ENCODE results near the gene RUNX3.
"Not testable (repeated sequence)": the region's sequence is repeated elsewhere in the genome, so short reads cannot be mapped to it uniquely, and the experiment has no call there.

The RUNX3 gene

GRCh38 chr1:24930260-24931145 lies at the start of gene RUNX3:
TSS of gene RUNX3 (minus strand) at chr1:24930276. CDS start at chr1:24929868, 408 bp downstream.
- Mint-ChIP-seq H3K4me1 (peaks cover 76% of the 10 kb centered on the region), H3K27me3 (no peaks in the 10 kb centered on the region), H3K4me3 (peak within 1 kb of the TSS; percentile 96 to 98), H3K9me3 (no peaks in the 10 kb centered on the region), H3K27ac (peak within 1 kb of the TSS; percentile 91 to 98)
- ATAC-seq (peak; percentile 83), DNase-seq (peak; percentile 96 to 97)

GRCh38 chr1:24979232-24979631 lies 49.2 kb upstream of the RUNX3 start:
- Mint-ChIP-seq H3K9me3 (peaks cover 29 to 34% of the 10 kb centered on the region in 2 donors), H3K4me1 (peaks cover 78% of the 10 kb centered on the region)
- ATAC-seq, DNase-seq, H3K4me3 Mint-ChIP-seq, H3K27ac Mint-ChIP-seq, H3K27me3 Mint-ChIP-seq: not testable (repeated sequence)

- no peak for DNase-seq
- peak overlapping the region; percentile 17 to 31 for H3K4me3 Mint-ChIP-seq
- peak; percentile 65 for ATAC-seq
- no peaks in the 10 kb centered on the region for H3K27me3 Mint-ChIP-seq
- H3K27ac Mint-ChIP-seq: peak overlapping the region; percentile 5 to 23
- H3K4me1 Mint-ChIP-seq: peaks cover 76% of the 10 kb centered on the region
- H3K9me3 Mint-ChIP-seq: peaks cover 32 to 36% of the 10 kb centered on the region in 2 donors
Measured at GRCh38 chr1:24978383-24979032, 48.4 kb upstream of the RUNX3 start.

- Mint-ChIP-seq H3K27me3 (no peaks in the 10 kb centered on the region), H3K4me3 (no peak overlapping the region), H3K9me3 (peaks cover 32 to 36% of the 10 kb centered on the region in 2 donors), H3K27ac (no peak overlapping the region), H3K4me1 (peaks cover 75% of the 10 kb centered on the region)
- DNase-seq (no peak), ATAC-seq (no peak)
Measured at GRCh38 chr1:24975391-24975790, 45.3 kb upstream of the RUNX3 start.

- ATAC-seq (peak; percentile 61), DNase-seq (peak in 1 of 2 donors; percentile 63)
- H3K27ac Mint-ChIP-seq: no peak overlapping the region
- H3K4me1 Mint-ChIP-seq: peaks cover 75% of the 10 kb centered on the region
- peak overlapping the region in 1 of 2 donors; percentile 87 for H3K4me3 Mint-ChIP-seq
- H3K9me3 Mint-ChIP-seq: peaks cover 32 to 36% of the 10 kb centered on the region in 2 donors
- H3K27me3 Mint-ChIP-seq: no peaks in the 10 kb centered on the region
Measured at GRCh38 chr1:24973315-24973714, 43.2 kb upstream of the RUNX3 start.

- peaks cover 32% of the 10 kb centered on the region in 2 donors for H3K9me3 Mint-ChIP-seq
- no peaks in the 10 kb centered on the region for H3K27me3 Mint-ChIP-seq
- H3K4me3 Mint-ChIP-seq: peak overlapping the region; percentile 44 to 87
- DNase-seq: no peak
- H3K27ac Mint-ChIP-seq: peak overlapping the region in 1 of 2 donors; percentile 83
- ATAC-seq: no peak
- H3K4me1 Mint-ChIP-seq: peaks cover 75% of the 10 kb centered on the region
Measured at GRCh38 chr1:24972915-24973242, 42.8 kb upstream of the RUNX3 start.

GRCh38 chr1:24972221-24972914 lies 42.3 kb upstream of the RUNX3 start:
- ATAC-seq (no peak), DNase-seq (no peak)
- Mint-ChIP-seq H3K9me3 (peaks cover 30 to 32% of the 10 kb centered on the region in 2 donors), H3K4me3 (peak overlapping the region; percentile 44 to 87), H3K4me1 (peaks cover 77% of the 10 kb centered on the region), H3K27ac (peak overlapping the region in 1 of 2 donors; percentile 83), H3K27me3 (no peaks in the 10 kb centered on the region)

GRCh38 chr1:24970926-24971875 lies 41.1 kb upstream of the RUNX3 start:
- Mint-ChIP-seq H3K27ac (peak overlapping the region; percentile 82 to 86), H3K27me3 (no peaks in the 10 kb centered on the region), H3K9me3 (peaks cover 22 to 23% of the 10 kb centered on the region in 2 donors), H3K4me1 (peaks cover 83% of the 10 kb centered on the region), H3K4me3 (peak overlapping the region; percentile 75 to 87)
- ATAC-seq: peak; percentile 13
- DNase-seq: peak in 1 of 2 donors; percentile 49

- Mint-ChIP-seq H3K9me3 (peaks cover 14 to 15% of the 10 kb centered on the region in 2 donors), H3K27ac (peak overlapping the region; percentile 13 to 82), H3K4me3 (peak overlapping the region; percentile 75 to 87), H3K4me1 (peaks cover 91% of the 10 kb centered on the region), H3K27me3 (no peaks in the 10 kb centered on the region)
- ATAC-seq (no peak), DNase-seq (no peak)
Measured at GRCh38 chr1:24970399-24970753, 40.3 kb upstream of the RUNX3 start.

GRCh38 chr1:24969596-24970398 lies 39.7 kb upstream of the RUNX3 start:
- H3K4me1 Mint-ChIP-seq: peaks cover 95% of the 10 kb centered on the region
- no peaks in the 10 kb centered on the region for H3K27me3 Mint-ChIP-seq
- peaks cover 8 to 9% of the 10 kb centered on the region in 2 donors for H3K9me3 Mint-ChIP-seq
- peak overlapping the region; percentile 75 to 87 for H3K4me3 Mint-ChIP-seq
- no peak for ATAC-seq
- DNase-seq: peak in 1 of 2 donors; percentile 59
- H3K27ac Mint-ChIP-seq: peak overlapping the region; percentile 13 to 82

GRCh38 chr1:24968941-24969585 lies 39.0 kb upstream of the RUNX3 start:
- Mint-ChIP-seq H3K4me1 (peaks cover 87% of the 10 kb centered on the region), H3K27me3 (no peaks in the 10 kb centered on the region), H3K4me3 (peak overlapping the region; percentile 75 to 87), H3K27ac (peak overlapping the region; percentile 69 to 91), H3K9me3 (peaks cover under 1 to 2% of the 10 kb centered on the region in 2 donors)
- DNase-seq: peak in 1 of 2 donors; percentile 64
- no peak for ATAC-seq

GRCh38 chr1:24967962-24968361 lies 37.9 kb upstream of the RUNX3 start:
- Mint-ChIP-seq H3K9me3 (no peaks in the 10 kb centered on the region), H3K4me1 (peaks cover 80% of the 10 kb centered on the region), H3K27ac (peak overlapping the region in 1 of 2 donors; percentile 93), H3K4me3 (peak overlapping the region; percentile 35 to 45), H3K27me3 (no peaks in the 10 kb centered on the region)
- DNase-seq (no peak), ATAC-seq (no peak)

GRCh38 chr1:24967555-24967954 lies 37.5 kb upstream of the RUNX3 start:
- H3K27me3 Mint-ChIP-seq: no peaks in the 10 kb centered on the region
- H3K4me1 Mint-ChIP-seq: peaks cover 76% of the 10 kb centered on the region
- peak overlapping the region in 1 of 2 donors; percentile 9 for H3K4me3 Mint-ChIP-seq
- ATAC-seq (no peak), DNase-seq (no peak)
- no peaks in the 10 kb centered on the region for H3K9me3 Mint-ChIP-seq
- peak overlapping the region; percentile 92 to 99 for H3K27ac Mint-ChIP-seq

All from stimulated activated naive CD8-positive, alpha-beta T cell treated with anti-CD3 and anti-CD28 coated beads, Interleukin-15, amount 100 ng/mL, for 72 hours (primary cell).